Skeletal muscle cell (primary cell): Measurements from ENCODE around the gene GPRC5A.
A peak's percentile ranks its signal among the peaks of the same experiment; 100 is the strongest.

Experiments
- DNase-seq: peaks from one replicate; pipeline ENCODE4 v3.0.0-alpha.2; 2010; ENCODE audit warnings: low read depth
- H3K4me3 ChIP-seq: 2 replicates; pipeline ENCODE4 v1.5.1; 2011; ENCODE audit warnings: low read depth, mild to moderate bottlenecking, control low read depth, low read length, moderate library complexity

Gene GPRC5A

GRCh38 chr12:12933742-12934141 lies 42.4 kb downstream of the GPRC5A start:
- H3K4me3 ChIP-seq = no peak overlapping the region
- no peak for DNase-seq

DNA sequence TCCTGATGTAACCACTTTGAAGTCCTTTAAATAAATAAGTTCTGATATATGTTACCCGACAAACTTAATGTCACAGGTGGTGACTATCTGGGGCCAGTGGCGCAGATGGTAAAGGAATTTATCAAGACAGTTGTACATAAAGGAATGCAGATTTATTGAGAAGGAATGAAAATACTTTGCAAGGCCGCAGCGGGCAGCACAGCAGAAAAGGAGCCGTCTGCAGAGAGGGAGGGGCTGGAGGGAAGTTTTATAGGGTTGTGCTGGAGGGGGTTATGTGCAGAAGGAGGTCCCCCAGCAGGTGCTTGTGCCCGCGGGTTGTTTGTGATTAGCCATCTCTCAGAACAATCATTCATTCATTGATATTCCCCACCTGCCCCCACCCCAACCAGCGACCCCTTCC lies 43.2 kb downstream of the GPRC5A start:
- H3K4me3 ChIP-seq = no peak overlapping the region
- no peak for DNase-seq

DNA sequence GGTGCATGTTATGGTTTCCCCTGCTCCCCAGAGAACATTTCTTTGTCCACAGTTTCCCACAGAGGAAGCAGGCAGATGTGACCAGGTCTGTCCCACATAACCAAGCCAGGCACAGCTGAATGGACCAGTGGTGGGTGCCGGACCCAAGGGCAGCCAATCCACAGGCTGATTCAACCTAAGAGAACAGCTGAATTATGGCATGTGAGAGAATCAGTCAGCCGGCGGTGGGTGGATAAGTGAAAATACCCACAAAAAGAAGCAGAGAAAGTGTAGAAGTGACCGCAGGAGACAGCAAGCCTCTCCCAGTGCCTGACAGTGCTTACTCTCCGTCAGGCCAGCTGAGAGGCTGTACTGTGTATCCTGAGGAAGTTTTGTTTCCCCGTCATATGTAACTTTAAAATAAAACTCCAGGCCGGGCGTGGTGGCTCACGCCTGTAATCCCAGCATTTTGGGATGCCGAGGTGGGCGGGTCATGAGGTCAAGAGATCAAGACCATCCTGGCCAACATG lies 45.7 kb downstream of the GPRC5A start:
- DNase-seq = no peak
- no peak overlapping the region for H3K4me3 ChIP-seq

DNA sequence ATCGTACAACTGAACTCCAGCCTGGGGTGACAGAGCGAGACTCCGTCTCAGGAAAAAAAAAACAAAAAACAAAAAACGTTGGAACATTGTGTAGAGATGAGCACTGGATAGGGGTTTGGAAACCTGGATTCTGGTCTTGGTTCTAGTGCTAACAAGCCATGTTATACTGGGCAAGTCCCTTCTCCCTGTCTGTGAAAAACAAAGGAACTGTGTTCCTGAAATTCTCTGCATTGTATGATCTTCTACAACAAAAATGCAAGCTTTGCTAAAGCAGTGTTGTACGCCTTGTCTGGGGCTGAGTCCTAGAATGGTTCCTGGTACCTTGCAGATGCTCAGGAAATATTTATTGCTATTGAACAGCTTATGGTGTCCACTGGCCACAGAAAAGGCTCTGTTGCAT lies 47.2 kb downstream of the GPRC5A start:
- no peak for DNase-seq
- no peak overlapping the region for H3K4me3 ChIP-seq

GRCh38 chr12:12939888-12940287 lies 48.5 kb downstream of the GPRC5A start:
- no peak overlapping the region for H3K4me3 ChIP-seq
- no peak for DNase-seq

DNA sequence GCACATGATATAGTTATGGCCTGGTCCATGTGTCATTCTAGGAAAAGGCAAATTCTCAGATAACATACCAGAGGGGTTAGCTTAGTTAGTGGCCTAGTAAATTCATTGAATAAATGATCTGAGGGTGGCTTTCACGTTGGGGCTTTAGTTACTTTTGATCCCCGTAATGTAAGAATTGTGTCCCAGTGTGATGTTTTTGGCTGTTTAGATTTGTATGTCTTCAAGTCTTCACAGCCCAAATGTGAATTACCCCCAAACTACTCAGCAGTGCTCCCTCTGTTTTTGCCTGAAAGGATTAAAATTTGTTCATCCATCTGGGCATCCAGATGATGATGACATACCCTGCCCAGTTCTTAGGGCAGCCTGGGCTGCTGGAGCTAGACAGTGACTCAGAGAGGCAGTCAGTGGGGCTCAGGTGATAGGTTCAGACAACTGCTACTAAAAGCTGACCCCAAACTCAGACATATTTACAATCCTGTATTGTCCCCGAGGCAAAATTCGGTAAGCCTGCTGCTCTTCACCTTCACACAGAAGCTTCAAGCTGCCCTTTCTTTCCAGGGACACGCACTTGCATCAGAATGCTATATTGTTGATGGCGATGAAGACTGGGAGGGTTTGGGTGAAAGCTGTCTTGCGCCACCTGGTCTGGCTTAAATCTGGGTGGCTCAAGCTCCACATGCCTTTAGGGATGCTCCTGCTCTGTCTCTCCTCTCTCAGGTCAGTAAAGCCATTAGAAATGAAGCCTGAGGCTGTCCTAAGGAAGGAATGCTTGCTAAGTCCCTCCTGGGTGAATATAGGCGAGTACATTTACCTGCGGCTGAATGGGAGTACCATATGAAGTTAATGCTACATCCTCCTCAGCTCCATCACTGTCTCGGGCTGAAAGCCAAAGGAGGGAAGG lies 50.3 kb downstream of the GPRC5A start:
- DNase-seq = no peak
- no peak overlapping the region for H3K4me3 ChIP-seq

DNA sequence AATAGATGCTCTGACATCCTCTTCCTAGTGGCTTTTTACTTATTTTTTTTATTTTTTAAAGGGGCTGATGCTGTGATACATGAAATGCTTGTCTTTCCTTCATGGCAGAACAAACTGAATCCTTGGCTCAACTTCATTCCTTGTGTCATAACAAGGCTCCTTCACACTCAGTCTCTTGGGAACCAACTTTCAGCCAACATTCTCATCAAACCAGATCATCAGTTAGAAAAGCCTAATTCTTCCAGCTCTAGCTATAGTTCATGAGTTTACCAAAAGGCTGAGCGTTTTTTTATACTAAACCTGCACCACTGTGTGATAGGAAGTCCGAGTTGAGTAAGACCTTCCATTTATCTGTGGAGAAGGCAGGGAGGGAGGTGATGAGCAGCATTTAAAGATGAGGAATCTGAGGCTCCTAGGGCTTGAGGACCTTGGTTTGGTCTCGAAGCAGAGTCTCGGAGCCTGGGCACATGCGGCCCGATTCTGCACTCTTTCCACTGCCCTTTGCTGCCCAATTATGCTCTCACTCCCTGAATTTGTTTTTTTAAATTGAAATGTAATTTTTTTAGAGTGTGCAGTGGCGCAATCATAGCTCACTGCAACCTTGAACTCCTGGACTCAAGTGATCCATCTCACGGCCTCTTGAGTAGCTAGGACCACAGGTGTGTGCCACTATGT lies 52.4 kb downstream of the GPRC5A start:
- DNase-seq = peak; percentile 76
- no peak overlapping the region for H3K4me3 ChIP-seq

GRCh38 chr12:12945591-12945990 lies 54.2 kb downstream of the GPRC5A start:
- DNase-seq = no peak
- H3K4me3 ChIP-seq = no peak overlapping the region

GRCh38 chr12:12946686-12947355 lies 55.5 kb downstream of the GPRC5A start:
- no peak overlapping the region for H3K4me3 ChIP-seq
- DNase-seq = no peak

DNA sequence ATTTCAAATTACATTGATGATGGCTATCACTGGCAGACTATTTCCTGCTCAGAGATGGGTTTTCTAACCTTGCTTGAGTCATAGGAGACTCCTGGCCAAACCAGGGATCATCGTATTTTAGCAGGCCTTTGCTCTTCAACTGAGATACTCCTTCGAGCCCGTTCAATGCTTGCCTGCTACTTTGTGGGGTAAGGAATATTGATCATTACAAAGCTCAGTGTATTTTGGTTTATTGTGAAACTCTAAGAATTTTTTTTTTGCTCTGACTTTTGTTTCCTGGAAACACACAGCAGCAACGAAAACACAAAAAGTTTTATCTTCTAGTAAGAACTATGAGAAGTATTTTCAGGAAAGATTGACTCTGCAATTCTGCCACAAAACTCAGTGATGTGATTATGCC lies 56.5 kb downstream of the GPRC5A start:
- DNase-seq = no peak
- H3K4me3 ChIP-seq = no peak overlapping the region

DNA sequence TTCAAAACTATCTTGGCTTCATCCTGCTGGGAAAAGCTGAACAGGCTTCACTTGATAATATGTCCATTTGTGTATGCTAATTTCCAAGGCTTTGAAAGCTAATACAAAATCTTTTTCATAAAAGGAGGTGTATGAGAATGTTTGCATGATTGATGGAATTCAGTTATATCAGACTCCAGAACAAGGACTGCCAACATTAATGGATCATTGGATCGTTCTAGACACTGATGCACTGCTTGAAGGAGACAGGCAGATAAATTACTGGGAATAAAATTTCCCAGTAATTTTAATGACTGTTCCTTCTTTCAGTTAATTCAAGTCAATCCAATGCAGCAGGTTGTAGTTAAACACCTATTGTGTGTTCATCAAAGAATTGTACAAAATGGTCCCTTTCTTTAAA lies 60.1 kb downstream of the GPRC5A start:
- no peak overlapping the region for H3K4me3 ChIP-seq
- no peak for DNase-seq

GRCh38 chr12:12952036-12952435 lies 60.7 kb downstream of the GPRC5A start, which contains the start of gene GPRC5D:
GPRC5D (minus strand) TSS chr12:12952170; CDS start chr12:12950384, 1,786 bp downstream.
- DNase-seq = no peak
- H3K4me3 ChIP-seq = no peak within 1 kb of the TSS

GRCh38 chr12:12954356-12954755 lies 63.0 kb downstream of the GPRC5A start:
- no peak for DNase-seq
- H3K4me3 ChIP-seq = no peak overlapping the region

- no peak for DNase-seq
- no peak overlapping the region for H3K4me3 ChIP-seq
Observed at GRCh38 chr12:12954878-12955625, 63.7 kb downstream of the GPRC5A start.

DNA sequence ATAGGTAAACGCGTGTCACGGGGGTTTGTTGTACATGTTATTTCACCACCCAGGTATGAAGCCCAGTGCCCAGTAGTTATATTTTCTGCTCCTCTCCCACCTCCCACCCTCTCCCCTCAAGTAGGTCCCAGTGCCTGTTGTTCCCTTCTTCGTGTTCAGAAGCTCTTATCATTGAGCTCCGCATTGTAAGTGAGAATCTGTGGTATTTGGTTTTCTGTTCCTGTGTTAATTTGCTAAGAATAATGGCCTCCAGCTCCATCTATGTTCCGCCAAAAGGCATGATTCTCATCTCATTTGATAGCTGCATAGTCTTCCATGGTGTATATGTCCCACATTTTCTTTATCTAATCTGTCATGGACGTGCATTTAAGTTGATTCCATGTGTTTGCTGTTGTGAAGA lies 67.5 kb downstream of the GPRC5A start:
- no peak overlapping the region for H3K4me3 ChIP-seq
- DNase-seq = no peak

DNA sequence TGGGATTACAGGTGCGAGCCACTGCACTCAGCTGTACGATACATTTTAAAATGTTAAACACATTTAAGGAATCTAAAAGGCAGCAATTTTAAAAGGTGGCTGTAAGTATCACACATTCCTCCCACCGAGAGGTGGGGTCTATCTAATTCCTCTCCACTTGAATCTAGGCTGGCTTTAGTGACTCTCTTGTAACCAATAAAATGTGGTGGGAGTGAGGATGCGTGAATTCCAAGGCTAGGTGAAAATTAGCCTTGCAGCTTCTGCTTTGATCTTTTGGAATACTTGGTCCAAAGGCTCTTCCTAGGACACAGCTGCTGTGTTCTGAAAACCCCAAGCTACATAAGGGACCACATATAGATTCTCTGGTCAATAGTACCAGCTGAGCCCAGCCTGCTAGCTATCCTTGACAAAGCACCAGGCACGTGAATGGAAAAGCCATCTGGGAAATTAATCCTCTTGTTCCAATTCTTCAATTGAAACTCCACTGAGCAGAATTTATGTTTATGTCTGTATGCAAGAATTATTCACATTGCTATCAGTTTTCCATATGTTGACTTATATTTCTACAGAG lies 69.4 kb downstream of the GPRC5A start:
- H3K4me3 ChIP-seq = no peak overlapping the region
- no peak for DNase-seq

DNA sequence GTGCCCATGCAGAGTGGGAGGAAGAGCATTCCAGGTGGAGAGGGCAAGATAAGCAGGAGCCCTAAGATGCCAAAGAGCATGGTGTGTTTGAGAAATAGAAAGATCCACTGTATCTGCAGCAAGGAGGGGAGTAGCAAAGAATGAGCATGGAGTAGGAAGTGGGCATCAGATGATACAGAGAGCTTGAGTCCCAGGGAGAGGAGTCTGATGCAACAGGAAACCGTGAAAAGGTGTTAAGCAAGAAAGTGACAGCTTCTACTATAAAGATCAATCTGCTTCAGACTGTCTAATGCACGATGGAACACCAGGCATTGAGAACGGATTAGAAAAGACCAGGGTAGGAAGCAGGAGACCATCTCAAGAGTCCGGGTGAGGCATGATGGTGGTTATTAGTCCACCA lies 72.9 kb downstream of the GPRC5A start:
- no peak for DNase-seq

DNA sequence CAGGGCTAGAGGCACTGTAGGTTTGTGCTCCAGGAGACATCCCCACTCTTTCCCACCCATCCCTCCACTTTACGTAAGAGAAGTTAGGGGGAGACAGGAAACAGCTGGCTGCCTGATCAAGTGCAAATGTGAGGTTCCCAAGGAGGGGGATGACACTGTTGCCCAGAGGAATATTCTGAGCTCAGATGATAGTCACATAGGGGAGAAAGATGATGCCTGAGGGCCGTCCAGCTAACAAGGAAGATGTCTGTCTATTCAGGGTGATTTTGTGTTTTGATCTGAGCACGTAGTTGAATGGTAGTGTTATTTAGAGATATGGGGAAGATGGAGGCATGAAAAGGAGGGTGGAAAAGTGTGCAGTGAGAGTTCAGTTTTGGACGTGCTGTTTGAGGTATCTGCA lies 74.5 kb downstream of the GPRC5A start:
- H3K4me3 ChIP-seq = no peak overlapping the region
- DNase-seq = no peak

More for the DNA sequence above, 72.9 kb downstream of the GPRC5A start:
- no peak overlapping the region for H3K4me3 ChIP-seq
